GM13976 (cell line): ENCODE measurements around the gene BPIFB3.
A peak's percentile ranks its signal among the peaks of the same experiment; 100 is the strongest.

Experiments used
- DNase-seq: peaks from one replicate; pipeline ENCODE4 v3.0.0; 2012; ENCODE audit warnings: low spot score
- CTCF ChIP-seq: IDR thresholded peaks from 2 replicates; pipeline ENCODE4 v1.5.1; 2012; ENCODE audit warnings: borderline replicate concordance, mild to moderate bottlenecking; ENCODE audit not compliant: insufficient read depth; ENCODE audit errors: extremely low read depth, missing control alignments, control extremely low read depth
- in situ Hi-C: fragments of 300-500 bp; cut with MboI; formaldehyde crosslinking; loops from one replicate; pipeline ENCODE4 v1.12.0; 2022; ENCODE audit warnings: low sequenced_read_pairs, mixed read lengths, inconsistent platforms; ENCODE audit not compliant: unreplicated experiment

The BPIFB3 gene

DNA sequence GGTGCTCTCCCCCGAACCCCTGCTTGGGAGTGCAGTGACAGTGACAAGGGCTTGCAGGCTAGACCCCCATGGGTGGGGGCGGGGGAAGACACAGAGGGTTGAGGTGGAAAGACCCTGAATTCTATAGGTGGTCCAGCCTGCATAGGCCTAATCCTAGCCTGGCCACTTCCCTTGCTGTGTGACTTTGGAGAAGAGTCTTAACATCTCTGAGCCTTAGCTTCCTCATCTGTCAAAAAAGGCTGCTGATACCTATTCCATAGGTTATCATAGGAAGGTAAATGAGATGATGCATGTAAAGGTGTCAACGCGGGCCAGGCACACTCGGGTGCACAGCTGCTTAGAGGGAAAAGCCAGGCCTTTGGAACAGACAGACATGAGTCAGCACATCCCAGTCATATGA lies 41.5 kb downstream of the BPIFB3 start:
- no peak for TF ChIP-seq CTCF
- in situ Hi-C loops = loop anchor here (10.0 kb wide), 1 partner anchor 190 kb away; no protein-coding TSS in a partner anchor
- no peak for DNase-seq

GRCh38 chr20:33095902-33096584 lies 42.3 kb downstream of the BPIFB3 start:
- in situ Hi-C loops = loop anchor here (10.0 kb wide), 1 partner anchor 191 kb away; no protein-coding TSS in a partner anchor
- peak; percentile 82 for TF ChIP-seq CTCF
- peak; percentile 82 for DNase-seq

- in situ Hi-C loops = loop anchor here (10.0 kb wide), 1 partner anchor 192 kb away; no protein-coding TSS in a partner anchor
- no peak for DNase-seq
- TF ChIP-seq CTCF = no peak
Observed at GRCh38 chr20:33097001-33097400, 43.3 kb downstream of the BPIFB3 start.

DNA sequence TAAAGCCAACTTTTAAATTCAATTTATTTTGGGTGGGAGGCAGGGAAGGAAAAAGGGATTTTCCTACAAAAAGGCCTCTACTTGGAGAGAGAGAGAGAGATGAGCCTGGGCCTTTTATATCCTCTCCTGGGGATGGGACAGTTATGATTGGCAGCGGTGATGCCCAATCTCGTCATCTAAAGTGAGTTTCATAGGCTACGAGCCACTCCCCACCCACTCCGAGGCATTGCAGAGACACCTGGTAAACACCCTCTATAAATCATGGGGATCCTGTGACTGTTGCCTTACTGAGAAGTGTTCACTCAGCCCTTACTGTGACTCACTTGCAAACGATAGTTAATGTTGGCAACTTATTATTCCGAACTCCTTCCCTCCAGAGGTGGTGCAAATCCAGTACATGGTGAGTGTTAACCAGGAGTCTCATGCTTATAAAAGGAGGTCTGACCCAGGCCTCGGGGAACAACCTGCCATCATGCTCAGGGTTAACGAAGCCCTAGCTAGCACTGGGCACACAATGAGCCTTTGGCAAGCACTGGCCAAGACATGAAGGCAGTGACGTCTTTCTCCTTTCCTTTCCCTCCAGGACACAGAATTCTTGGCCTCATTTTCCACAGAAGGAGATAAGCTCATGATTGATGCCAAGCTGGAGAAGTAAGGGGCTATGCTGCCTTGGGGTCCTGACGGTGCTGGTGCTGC lies 46.3 kb downstream of the BPIFB3 start:
- in situ Hi-C loops = loop anchor here (10.0 kb wide), 1 partner anchor 195 kb away; no protein-coding TSS in a partner anchor
- DNase-seq = no peak
- TF ChIP-seq CTCF = no peak

DNA sequence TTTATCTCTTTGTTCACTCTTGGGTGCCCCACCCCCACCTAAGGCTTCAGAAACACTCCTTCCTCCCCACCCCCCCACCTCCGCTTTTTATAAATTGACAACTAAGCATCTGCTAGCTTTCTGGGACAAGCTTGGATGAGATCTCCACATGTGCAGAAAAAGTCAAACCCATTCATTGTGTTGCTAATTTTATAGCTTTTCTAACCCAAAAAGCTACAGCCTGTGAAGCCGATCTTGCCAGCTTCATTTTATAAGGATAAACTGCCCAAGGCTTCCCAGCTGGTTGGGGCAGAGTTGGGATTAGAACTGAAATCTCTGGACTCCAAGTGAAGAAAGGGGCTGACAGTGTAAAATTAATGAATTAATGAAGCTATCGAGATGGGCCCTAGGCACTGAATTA lies 49.9 kb downstream of the BPIFB3 start:
- TF ChIP-seq CTCF = no peak
- no peak for DNase-seq
- in situ Hi-C loops = no loop called here

DNA sequence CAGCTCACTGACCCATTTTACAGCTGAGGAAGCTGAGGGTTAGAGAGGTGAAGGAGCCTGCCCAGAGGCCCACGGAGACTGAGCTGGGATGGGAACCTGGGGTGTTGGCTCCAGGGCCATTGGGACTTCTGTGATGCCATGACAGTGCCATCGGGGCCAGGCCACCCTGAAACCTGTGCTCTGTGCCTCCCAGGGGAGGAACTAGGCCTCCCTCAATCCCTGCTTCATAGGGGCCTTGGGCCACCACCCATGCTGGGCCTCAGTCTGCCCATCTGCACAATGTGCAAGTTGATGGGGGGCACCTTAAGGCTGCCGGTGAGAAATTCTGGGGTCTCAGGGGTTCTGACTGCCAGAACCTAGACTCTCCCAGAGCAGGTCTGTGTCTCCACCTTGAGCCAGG lies 50.6 kb downstream of the BPIFB3 start:
- in situ Hi-C loops = no loop called here
- no peak for TF ChIP-seq CTCF
- DNase-seq = no peak
